Tibial artery (tissue), 4 donors: Measurements from ENCODE around the gene SORCS2.

Experiments
- DNase-seq, 2 donors: peaks; one replicate each; pipeline ENCODE4 v3.0.0-alpha.2; 2019
- H3K27ac ChIP-seq, 2 donors: fragments of 200-600 bp; sonication (generic) in 1 of 2; 1 replicate in 1 of 2; 2 replicates in 1 of 2; pipeline ENCODE4 v1.5.1; 2018 to 2019; ENCODE audit warnings: mild to moderate bottlenecking in 1 of 2
- H3K27me3 ChIP-seq, 2 donors: fragments of 200-600 bp; sonication (generic) in 1 of 2; one replicate each; pipeline versions ENCODE4 v1.5.1 to v1.6.0; 2016 to 2019
- H3K36me3 ChIP-seq, 3 donors: fragments of 200-600 bp; sonication (generic) in 2 of 3; one replicate each; pipeline ENCODE4 v1.5.1; 2016 to 2019; ENCODE audit warnings: mild to moderate bottlenecking in 2 of 3
- H3K4me1 ChIP-seq, 4 donors: fragments of 200-600 bp; sonication (generic) in 2 of 4; 1 replicate in 3 of 4; 2 replicates in 1 of 4; pipeline ENCODE4 v1.5.1; 2016 to 2019
- H3K4me3 ChIP-seq, 2 donors: fragments of 200-600 bp; sonication (generic) in 1 of 2; 1 replicate in 1 of 2; 2 replicates in 1 of 2; pipeline ENCODE4 v1.5.1; 2018 to 2019; ENCODE audit warnings: mild to moderate bottlenecking in 2 of 2
- H3K9me3 ChIP-seq, 3 donors: fragments of 200-600 bp; sonication (generic) in 1 of 3; one replicate each; pipeline ENCODE4 v1.5.1; 2016 to 2019
- CTCF ChIP-seq, 2 experiments: fragments of 200-600 bp in 1 of 2; fragments of 450-650 bp in 1 of 2; IDR thresholded peaks; one replicate each; pipeline ENCODE4 v1.5.1; 2017 to 2019; ENCODE audit warnings: antibody characterized with exemption in 2 of 2, mild to moderate bottlenecking in 1 of 2, moderate library complexity in 1 of 2
- intact Hi-C: fragments of 100-400 bp; cut with DNase I; formaldehyde crosslinking; loops from one replicate; pipeline ENCODE4 v1.15.0; 2023; ENCODE audit warnings: low total_unique reads

SORCS2 gene

GRCh38 chr4:7628432-7628831, 436.1 kb downstream of the SORCS2 start:
- intact Hi-C loops, result no loop called here
- H3K27ac ChIP-seq, result no peak overlapping the region
- no peaks in the 10 kb centered on the region for H3K9me3 ChIP-seq
- peaks cover 0 to 31% (median 25%) of the 10 kb centered on the region in 4 donors for H3K4me1 ChIP-seq
- DNase-seq, result no peak
- TF ChIP-seq CTCF (IDR thresholded peaks at IDR 0.05), result no peak
- peaks cover 0 to 9% of the 10 kb centered on the region in 2 donors for H3K27me3 ChIP-seq
- H3K36me3 ChIP-seq, result no peaks in the 10 kb centered on the region
- H3K4me3 ChIP-seq, result no peak overlapping the region

GRCh38 chr4:7629501-7630254, 437.3 kb downstream of the SORCS2 start:
- H3K9me3 ChIP-seq, result no peaks in the 10 kb centered on the region
- intact Hi-C loops, result no loop called here
- peaks cover 0 to 31% (median 25%) of the 10 kb centered on the region in 4 donors for H3K4me1 ChIP-seq
- DNase-seq, result no peak
- H3K27ac ChIP-seq, result no peak overlapping the region
- H3K4me3 ChIP-seq, result no peak overlapping the region
- peaks cover 0 to 13% of the 10 kb centered on the region in 2 donors for H3K27me3 ChIP-seq
- TF ChIP-seq CTCF (IDR thresholded peaks at IDR 0.05), result no peak
- H3K36me3 ChIP-seq, result no peaks in the 10 kb centered on the region

- peak overlapping the region in 1 of 2 donors; percentile 12 for H3K4me3 ChIP-seq
- no peak overlapping the region for H3K27ac ChIP-seq
- H3K4me1 ChIP-seq, result peaks cover 0 to 31% (median 25%) of the 10 kb centered on the region in 4 donors
- H3K27me3 ChIP-seq, result peaks cover 0 to 23% of the 10 kb centered on the region in 2 donors
- no peaks in the 10 kb centered on the region for H3K9me3 ChIP-seq
- DNase-seq, result peak; percentile 57 to 85
- H3K36me3 ChIP-seq, result no peaks in the 10 kb centered on the region
- TF ChIP-seq CTCF (IDR thresholded peaks at IDR 0.05), result no peak
- intact Hi-C loops, result no loop called here
Measured at GRCh38 chr4:7630568-7631287, 438.4 kb downstream of the SORCS2 start.

GRCh38 chr4:7631288-7632014, 439.1 kb downstream of the SORCS2 start:
- H3K4me3 ChIP-seq, result peak overlapping the region in 1 of 2 donors; percentile 12
- peaks cover 0 to 30% of the 10 kb centered on the region in 2 donors for H3K27me3 ChIP-seq
- no peak for DNase-seq
- H3K36me3 ChIP-seq, result no peaks in the 10 kb centered on the region
- H3K9me3 ChIP-seq, result no peaks in the 10 kb centered on the region
- peaks cover 0 to 31% (median 25%) of the 10 kb centered on the region in 4 donors for H3K4me1 ChIP-seq
- peak overlapping the region in 1 of 2 donors; percentile 35 for H3K27ac ChIP-seq
- intact Hi-C loops, result no loop called here
- no peak for TF ChIP-seq CTCF (IDR thresholded peaks at IDR 0.05)

- no peak for DNase-seq
- TF ChIP-seq CTCF (IDR thresholded peaks at IDR 0.05), result no peak
- Histone ChIP-seq H3K27ac (no peak overlapping the region), H3K4me1 (peaks cover 0 to 31% (median 25%) of the 10 kb centered on the region in 4 donors), H3K4me3 (no peak overlapping the region), H3K27me3 (peaks cover 0 to 35% of the 10 kb centered on the region in 2 donors), H3K9me3 (no peaks in the 10 kb centered on the region), H3K36me3 (no peaks in the 10 kb centered on the region)
- intact Hi-C loops, result no loop called here
Measured at GRCh38 chr4:7632341-7632740, 440.0 kb downstream of the SORCS2 start.
